NCI-H2227 (cell line): ENCODE measurements around the gene UMAD1.
A peak's percentile ranks its signal among the peaks of the same experiment; 100 is the strongest.
"Not testable (repeated sequence)": the region's sequence is repeated elsewhere in the genome, so short reads cannot be mapped to it uniquely, and the experiment has no call there.

Experiments used
- DNase-seq: peaks from one replicate; lab custom pipeline; 2025; ENCODE audit not compliant: unreplicated experiment; lab: John Stamatoyannopoulos, UW

The UMAD1 gene

DNA sequence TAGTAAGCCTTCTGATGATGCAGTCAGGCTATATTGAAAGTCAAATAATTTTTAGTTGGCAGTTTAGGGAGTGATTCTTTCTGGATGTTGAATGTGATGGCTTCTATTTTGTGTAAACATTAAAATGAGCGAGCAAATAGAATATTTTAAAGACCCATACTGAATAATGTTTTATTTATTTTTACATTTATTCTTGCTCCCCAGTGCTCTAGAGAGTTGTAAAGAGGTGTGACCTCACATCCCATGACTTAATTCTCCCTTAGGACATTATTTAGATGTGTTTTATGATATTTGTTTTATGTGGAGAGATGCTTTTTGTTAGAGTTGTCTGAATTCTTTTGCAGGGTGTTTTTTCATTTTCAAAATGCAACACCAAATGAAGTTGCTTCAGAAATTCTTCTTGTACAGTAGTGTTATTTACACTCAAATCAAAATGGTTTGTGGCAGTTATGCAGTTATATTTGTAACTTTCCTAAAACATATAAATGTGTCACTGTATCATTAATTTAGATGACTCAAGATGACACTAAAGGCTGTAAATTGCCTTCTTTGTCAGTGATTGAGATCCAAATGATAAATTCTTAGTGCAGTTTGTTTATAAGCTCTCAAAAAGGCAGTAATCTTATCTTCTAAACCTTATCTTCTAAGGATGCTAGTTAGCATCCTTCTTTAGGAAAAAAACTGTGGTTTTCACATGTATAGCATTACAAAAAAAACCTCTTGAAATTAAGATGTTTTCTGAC, 12.4 kb downstream of the UMAD1 start:
- no peak for DNase-seq

DNA sequence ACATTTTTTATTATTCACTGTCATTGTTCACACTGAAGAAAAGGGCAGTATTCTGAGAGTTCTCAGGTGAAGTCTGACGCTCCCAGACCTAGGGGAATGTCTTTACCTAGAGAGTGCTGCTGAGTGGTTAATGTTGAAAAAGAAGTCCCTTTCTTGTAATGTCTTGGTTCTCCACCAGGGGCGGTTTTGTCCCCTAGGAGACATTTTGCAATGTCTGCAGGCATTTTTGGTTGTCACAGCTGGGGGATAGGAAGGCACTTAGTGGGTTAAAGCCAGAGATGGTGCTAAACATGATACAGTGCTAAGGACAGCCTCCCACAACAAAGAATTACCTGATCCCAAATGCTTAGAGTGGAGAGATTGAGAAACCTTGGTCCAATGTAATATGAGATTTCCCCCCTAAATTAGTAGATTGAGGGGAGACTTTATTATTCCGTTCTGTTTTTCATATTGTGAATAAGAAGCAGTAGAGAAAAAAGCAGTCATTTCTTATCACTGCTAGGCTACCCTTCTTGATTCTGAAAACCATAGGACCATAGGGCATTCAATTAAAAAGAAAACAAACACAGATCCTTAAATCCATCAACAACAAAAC, 13.1 kb downstream of the UMAD1 start:
- peak; percentile 7 for DNase-seq

DNA sequence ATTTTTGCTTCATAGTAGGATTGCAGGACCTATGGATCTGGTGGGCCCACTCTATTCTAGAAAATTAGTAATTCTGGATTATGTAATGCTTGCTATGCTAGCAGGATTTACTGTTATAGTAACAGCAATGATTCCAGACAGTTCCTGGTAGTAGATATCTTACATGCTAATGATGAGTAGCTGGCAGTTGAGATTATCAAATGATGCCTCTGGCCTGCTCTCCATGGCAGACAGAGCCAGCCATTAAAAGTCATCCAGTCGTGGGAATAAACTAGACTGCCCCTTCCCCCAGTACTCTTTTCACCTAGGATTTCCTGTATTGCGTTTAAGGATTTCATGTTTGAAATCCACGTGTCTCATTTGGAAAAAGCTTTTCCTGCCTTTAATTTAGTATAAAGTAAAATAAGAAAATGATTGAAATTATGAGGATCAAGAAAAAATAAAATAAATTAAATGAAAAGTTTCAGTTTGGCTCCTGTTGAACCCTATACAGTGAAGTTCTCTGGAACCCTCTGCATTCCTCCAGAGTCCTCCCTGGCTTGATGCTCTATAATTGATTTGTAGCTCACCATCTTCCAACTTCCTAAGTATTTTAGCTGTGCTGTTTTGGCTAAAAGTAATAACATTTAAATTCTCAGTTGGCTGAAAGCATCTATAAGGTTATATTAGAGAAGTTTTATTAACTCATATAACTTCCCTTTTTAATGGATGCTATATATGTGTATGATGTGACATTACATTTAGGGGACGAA, 14.6 kb downstream of the UMAD1 start:
- DNase-seq = no peak

DNA sequence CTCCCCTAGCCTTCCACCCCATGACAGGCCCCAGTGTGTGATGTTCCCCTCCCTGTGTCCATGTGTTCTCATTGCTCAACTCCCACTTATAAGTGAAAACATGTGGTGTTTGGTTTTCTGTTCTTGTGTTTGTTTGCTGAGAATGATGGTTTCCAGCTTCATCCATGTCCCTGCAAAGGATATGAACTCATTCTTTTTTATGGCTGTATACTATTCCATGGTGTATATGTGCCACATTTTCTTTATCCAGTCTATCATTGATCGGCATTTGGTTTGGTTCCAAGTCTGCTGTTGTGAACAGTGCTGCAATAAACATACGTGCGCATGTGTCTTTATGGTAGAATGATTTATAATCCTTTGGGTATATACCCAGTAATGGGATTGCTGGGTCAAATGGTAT, 15.9 kb downstream of the UMAD1 start:
- not testable (repeated sequence) for DNase-seq

- DNase-seq = no peak
These were observed 22.0 kb downstream of the UMAD1 start for GRCh38 chr7:7662527-7662926.

DNA sequence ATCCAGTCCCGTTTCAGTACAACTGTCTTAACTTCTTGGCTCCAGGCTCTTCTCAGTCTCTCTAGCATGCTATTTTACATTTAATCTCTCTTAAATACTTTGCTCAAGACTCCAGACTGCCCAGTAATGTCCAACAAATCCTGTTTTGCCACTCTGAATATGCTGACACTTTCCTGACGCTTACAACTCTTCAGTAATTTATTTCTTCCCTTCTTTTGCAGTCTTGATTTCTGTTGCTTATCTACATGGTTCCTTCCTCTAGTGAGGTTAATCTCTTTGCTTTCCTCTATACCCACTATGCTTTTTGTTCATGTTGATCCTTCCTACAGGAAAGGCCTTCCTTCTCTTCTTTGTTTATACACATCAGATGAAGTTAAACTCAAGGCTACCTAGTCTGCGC, 23.7 kb downstream of the UMAD1 start:
- no peak for DNase-seq

- no peak for DNase-seq
These were observed 24.5 kb downstream of the UMAD1 start for GRCh38 chr7:7665031-7665430.

DNA sequence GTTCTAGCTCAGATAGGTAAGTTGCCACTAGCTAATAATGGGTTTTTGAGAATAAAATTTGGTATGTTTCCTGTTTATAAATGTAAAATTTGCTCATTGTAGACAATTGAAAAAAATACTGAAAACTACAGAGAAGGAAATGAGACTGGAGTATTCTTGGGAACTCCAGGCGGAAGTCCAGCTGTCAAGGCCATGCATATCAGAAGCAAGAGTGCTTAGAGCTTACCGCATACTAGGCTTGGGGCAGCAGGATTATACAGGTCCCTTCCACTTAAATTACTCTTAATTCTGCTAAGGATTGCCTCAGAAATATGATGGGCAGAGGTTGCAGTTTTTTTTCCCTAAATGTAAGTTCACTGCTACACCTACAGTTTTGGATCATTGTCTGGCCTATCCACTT, 26.6 kb downstream of the UMAD1 start:
- no peak for DNase-seq

DNA sequence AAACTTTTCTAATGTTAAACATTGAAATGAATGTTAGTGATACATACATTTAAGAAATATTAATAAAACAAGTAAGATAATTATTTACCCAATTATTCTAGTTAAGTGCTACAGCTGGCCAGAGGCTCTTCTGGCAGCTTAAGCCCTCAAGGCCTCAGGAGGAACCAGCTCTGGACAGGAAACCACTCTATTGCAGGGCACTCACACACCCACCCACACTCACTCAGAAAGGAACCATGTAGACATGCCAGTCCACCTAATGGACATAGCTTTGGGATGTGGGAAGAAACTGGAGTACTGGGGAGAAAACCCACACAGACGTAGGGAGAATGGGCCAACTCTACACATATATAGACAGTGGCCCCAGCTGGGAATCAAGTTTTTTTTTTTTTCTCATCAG, 28.2 kb downstream of the UMAD1 start:
- no peak for DNase-seq

GRCh38 chr7:7670490-7670889, 29.9 kb downstream of the UMAD1 start:
- DNase-seq = no peak

DNA sequence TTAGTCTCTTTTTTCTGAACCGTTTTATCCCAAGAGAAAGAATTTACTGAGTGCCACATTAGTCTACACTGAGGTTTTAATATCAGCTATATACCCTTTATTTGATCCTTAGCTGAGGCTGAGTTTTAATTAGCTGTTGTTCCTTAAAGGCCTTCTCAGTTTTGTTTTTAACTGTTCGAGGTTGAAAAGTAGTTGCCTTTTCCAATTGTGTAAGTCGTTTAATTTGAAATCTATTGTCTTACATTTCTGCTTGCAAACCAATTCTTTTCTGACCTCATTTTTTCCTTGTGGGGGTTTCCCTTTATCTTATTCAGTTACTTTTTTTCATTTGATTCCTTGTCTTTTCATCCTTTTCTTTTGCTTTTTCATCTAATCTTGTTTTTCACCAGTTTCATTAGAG, 30.8 kb downstream of the UMAD1 start:
- DNase-seq = no peak

- DNase-seq = no peak
These were observed 32.1 kb downstream of the UMAD1 start for GRCh38 chr7:7672545-7673239.

DNA sequence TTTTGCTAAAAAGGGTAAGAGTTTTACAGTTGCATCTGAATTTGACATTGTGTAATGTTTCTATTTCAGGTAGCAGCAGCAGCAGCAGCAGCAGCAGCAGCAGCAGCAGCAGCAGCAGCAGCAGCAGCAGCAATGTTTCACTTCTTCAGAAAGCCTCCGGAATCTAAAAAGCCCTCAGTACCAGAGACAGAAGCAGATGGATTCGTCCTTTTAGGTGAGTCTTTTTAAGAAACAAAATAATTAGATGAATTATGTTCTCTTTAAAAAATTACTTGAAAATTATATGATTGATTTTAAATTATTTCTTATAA, 32.6 kb downstream of the UMAD1 start:
- no peak for DNase-seq

DNA sequence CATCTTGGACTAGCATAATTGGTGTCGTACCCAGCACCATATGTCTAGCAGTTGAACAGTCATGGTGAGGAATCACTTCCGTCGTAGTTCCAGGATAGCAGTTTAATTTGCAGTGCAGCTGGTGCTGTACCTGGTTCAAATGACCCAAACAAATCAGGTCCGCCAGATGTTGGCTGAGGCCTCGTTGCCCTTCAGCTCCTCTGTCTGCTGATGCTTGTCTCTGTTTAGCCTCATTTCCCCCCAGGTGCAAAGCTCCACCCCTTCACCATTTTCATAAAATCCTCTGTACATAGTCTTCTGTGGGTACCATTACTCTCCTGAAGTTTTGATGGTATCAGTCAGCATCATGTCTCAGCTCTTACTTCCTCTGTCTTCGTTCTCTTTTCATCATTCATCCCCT, 35.1 kb downstream of the UMAD1 start:
- DNase-seq = no peak

GRCh38 chr7:7679640-7680039, 39.1 kb downstream of the UMAD1 start:
- DNase-seq = not testable (repeated sequence)

- peak; percentile 51 for DNase-seq
These were observed 40.8 kb downstream of the UMAD1 start for GRCh38 chr7:7681191-7681935.

DNA sequence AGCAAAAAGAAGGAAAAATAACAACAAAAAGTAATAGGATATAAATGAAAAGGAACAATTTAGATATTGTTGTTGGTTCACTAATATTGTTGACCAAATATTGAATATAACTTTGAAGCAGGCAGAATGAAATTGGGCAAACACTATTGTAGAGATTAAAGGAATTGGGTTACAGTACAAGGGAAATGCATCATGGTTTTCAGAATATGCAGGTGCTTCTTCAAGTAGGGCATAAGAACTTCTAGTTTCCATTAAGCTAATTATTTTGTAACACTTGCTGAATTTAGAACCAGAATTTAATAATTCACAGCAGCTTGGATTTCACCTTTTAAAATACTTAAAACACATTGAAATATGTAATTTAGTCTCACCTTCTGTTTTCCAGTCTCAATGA, 41.4 kb downstream of the UMAD1 start:
- no peak for DNase-seq

DNA sequence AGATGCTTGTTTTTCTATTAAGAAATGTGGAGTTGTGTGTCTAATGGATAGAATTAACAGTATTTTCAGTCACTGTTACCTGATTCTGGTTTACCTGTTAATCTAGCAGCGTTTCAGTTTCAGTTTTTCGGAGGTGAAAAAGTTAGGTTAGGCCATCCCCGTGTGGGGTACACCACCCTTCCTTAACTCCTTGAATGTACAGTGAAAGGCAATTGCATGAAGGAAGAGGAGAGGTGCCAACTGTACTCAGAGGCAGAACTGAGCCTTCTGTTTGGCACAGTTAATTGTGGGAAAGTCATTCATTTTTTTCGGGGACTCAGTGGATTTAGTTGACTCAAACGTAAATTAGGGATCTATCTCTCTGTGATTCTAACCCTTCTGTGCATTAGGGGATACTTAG, 42.3 kb downstream of the UMAD1 start:
- no peak for DNase-seq

GRCh38 chr7:7686811-7687508, 46.4 kb downstream of the UMAD1 start:
- no peak for DNase-seq

- DNase-seq = no peak
These were observed 47.2 kb downstream of the UMAD1 start for GRCh38 chr7:7687800-7688199.

DNA sequence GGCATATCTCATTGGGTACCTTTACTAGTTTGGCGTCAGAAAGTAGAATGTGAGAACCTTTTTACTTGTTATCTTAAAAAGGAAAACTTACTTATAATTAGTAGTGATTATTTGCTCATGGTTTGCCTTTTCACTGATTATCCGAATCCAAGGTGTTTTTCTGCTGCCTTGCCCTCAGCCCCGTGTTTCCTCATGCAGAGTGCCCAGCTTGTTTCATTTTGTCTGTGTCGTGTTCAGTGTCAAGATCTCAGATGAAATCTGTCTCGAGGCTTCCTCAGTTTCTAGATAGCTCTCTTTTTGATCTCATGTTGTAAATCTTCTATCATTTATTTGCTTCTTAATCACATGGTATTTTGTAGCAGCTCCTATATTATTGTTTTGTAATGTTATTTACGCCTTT, 47.8 kb downstream of the UMAD1 start:
- DNase-seq = no peak
